Large intestine (tissue), 3 donors: Measurements from ENCODE around the gene NUDT3. TPM values are rescaled to one million over a fixed set of nuclear protein-coding genes. Genes with fewer than 3 reads are reported as not detected.
"Not testable (repeated sequence)": the region's sequence is repeated elsewhere in the genome, so short reads cannot be mapped to it uniquely, and the experiment has no call there.

Experiments used
- DNase-seq, 2 donors: peaks; one replicate each; pipeline versions ENCODE4 v3.0.0 to v3.0.0-alpha.2; 2013
- H3K27ac ChIP-seq: one replicate; pipeline ENCODE4 v1.5.1; 2013; ENCODE audit warnings: low read length
- H3K27me3 ChIP-seq: 2 replicates; pipeline ENCODE4 v1.6.1; 2013; ENCODE audit warnings: low read length; ENCODE audit not compliant: control insufficient read depth, insufficient read depth
- H3K36me3 ChIP-seq: 2 replicates; pipeline ENCODE4 v1.6.1; 2013; ENCODE audit warnings: low read length; ENCODE audit not compliant: control insufficient read depth, insufficient read depth
- H3K4me1 ChIP-seq: one replicate; pipeline ENCODE4 v1.6.1; 2013; ENCODE audit warnings: low read length; ENCODE audit not compliant: control insufficient read depth, insufficient read depth
- H3K4me3 ChIP-seq: one replicate; pipeline ENCODE4 v1.5.1; 2013; ENCODE audit warnings: low read length
- H3K9me3 ChIP-seq: one replicate; pipeline ENCODE4 v1.6.1; 2013; ENCODE audit warnings: mild to moderate bottlenecking, low read depth, low read length, moderate library complexity; ENCODE audit not compliant: control insufficient read depth
- WGBS: methylation state at CpG from one replicate; pipeline ENCODE4 v1.1.5; 2013; ENCODE audit warnings: low lambda C conversion rate; ENCODE audit not compliant: insufficient coverage; 5-methylcytosine and 5-hydroxymethylcytosine counted together
- polyA plus RNA-seq: library from polyadenylated mRNA; unstranded; fragments of 120-200 nt; gene quantifications from one replicate; pipeline ENCODE4 v1.2.1, GENCODE V29; 2013

NUDT3 gene
- polyA plus RNA-seq, 1 donor: 13.5 TPM

DNA sequence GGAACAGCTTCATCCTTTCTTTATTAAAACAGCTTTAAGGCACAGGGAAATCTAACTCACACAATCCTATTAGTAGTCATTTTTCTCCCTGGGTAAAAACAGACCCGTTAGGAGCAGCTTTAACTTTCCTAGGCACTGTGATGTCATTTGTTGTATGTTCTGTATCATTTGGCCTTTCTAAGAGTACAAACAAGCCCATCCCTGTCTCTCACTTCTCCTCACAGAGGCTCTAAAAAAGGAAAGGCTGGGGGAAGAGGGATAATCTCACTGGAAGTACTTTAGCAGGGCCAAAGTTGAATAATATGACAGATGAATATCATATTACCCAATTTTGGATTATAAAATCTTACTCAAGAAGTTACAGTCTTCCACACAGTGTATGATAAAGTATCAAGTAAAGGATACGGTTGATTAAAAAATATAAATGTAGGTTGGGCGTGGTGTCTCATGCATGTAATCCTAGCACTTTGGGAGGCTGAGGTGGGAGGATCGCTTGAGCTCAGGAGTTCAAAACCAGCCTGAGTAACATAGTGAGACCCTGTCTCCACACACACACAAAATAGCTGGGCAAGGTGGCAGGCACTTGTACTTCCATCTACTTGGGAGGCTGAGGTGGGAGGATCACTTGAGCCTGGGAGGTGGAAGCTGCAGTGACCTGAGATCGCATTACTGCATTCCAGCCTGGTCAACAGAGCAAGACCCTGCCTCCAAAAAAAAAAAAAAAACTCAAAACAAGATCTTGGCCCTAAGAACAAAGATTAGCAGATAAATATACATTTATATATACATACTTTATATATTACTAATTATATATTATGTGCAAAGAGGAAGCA is 7.9 kb downstream of the NUDT3 start:
- Histone ChIP-seq H3K9me3 (no peaks in the 10 kb centered on the region), H3K27ac (no peak overlapping the region), H3K27me3 (no peaks in the 10 kb centered on the region), H3K4me1 (no peaks in the 10 kb centered on the region), H3K36me3 (no peaks in the 10 kb centered on the region), H3K4me3 (no peak overlapping the region)
- 100% methylated on average over 3 of the region's 5 CpGs for WGBS
- no peak for DNase-seq

DNA sequence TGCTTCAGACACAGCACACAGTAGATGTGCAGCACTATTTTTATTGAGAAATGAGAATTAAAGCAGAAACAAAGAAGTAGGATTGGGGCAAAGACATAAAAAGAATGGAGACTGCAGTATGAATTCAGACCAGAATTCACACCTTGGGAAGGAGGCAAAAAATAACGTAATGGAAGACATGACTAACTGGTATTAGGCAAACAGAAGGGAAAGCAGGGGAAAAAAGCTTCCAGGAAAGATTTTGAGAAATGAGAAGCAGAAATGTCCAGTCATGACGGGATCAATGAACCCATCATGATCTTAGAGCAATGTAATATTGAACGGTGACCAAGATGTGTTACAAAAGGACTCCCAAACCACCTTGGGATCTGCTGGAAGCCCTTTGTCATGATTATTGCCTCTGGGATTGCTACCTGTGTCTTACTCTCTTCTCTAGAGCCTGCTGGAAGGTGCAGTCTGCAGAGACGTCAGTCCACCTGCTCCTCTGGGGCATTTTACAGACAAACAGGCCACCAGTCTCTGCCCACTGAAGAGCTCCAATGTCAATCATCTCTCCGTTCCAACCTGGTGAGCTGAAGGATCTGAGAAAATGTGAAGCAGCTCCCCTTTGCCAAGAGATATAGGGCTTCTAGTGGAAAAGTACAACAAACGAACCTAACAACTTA is 8.7 kb downstream of the NUDT3 start:
- H3K4me1 ChIP-seq: no peaks in the 10 kb centered on the region
- H3K27me3 ChIP-seq: no peaks in the 10 kb centered on the region
- no peak overlapping the region for H3K4me3 ChIP-seq
- WGBS: 83% methylated on average over 1 of the region's 6 CpGs
- DNase-seq: no peak
- H3K36me3 ChIP-seq: no peaks in the 10 kb centered on the region
- H3K9me3 ChIP-seq: no peaks in the 10 kb centered on the region
- peak overlapping the region; percentile 6 for H3K27ac ChIP-seq

GRCh38 chr6:34383161-34383631 is 9.3 kb downstream of the NUDT3 start:
- Histone ChIP-seq H3K27me3 (no peaks in the 10 kb centered on the region), H3K4me1 (no peaks in the 10 kb centered on the region), H3K9me3 (no peaks in the 10 kb centered on the region), H3K27ac (no peak overlapping the region), H3K36me3 (no peaks in the 10 kb centered on the region), H3K4me3 (no peak overlapping the region)
- WGBS: no CpG with 5 or more reads among the region's 3 CpGs
- DNase-seq: no peak

GRCh38 chr6:34381081-34381480 is 11.4 kb downstream of the NUDT3 start:
- Histone ChIP-seq H3K9me3 (no peaks in the 10 kb centered on the region), H3K4me1 (no peaks in the 10 kb centered on the region), H3K36me3 (no peaks in the 10 kb centered on the region), H3K27ac (no peak overlapping the region), H3K4me3 (no peak overlapping the region), H3K27me3 (no peaks in the 10 kb centered on the region)
- no CpG with 5 or more reads among the region's 5 CpGs for WGBS
- no peak for DNase-seq

DNA sequence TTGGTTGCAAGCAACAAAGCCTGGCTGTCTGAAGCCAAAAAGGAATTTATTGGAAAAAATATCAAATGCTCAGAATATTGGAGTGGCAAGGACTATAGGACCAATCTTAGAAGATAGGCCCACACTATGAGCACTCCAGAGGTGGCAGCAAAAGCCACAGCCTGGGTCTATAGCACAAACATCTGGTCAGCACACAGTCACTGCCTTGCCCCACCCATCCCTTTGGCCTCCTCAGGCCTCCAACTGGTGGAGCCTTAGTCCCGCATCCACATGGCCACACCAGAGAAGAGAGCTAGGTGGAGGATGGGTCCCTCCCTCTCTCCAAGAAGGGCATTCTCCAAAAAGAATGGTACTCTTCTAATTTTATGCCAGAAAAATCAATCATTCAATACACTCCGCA is 14.0 kb downstream of the NUDT3 start:
- no peak overlapping the region for H3K27ac ChIP-seq
- H3K27me3 ChIP-seq: no peaks in the 10 kb centered on the region
- H3K36me3 ChIP-seq: no peaks in the 10 kb centered on the region
- H3K4me1 ChIP-seq: no peaks in the 10 kb centered on the region
- WGBS: 100% methylated on average over 1 of the region's 2 CpGs
- H3K9me3 ChIP-seq: no peaks in the 10 kb centered on the region
- H3K4me3 ChIP-seq: no peak overlapping the region
- DNase-seq: no peak

DNA sequence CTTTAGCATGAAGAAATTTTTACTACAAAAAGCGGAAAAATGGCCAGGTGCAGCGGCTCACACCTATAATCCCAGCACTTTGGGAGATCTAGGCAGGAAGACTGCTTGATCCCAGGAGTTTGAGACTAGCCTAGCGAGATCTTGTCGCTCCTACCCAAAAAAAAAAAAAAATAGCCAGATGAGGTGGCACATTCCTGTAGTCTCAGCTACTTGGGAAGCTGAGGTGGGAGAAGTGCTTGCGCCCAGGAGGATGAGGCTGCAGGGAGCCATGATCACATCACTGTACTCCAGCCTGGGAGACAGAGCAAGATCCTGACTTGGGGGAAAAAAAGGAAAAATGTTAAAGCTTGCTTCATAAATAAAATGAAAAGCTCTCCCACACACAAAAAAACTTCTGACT is 14.5 kb downstream of the NUDT3 start:
- Histone ChIP-seq H3K27ac (no peak overlapping the region), H3K27me3 (no peaks in the 10 kb centered on the region), H3K4me1 (no peaks in the 10 kb centered on the region), H3K4me3 (no peak overlapping the region), H3K36me3 (no peaks in the 10 kb centered on the region), H3K9me3 (no peaks in the 10 kb centered on the region)
- no peak for DNase-seq
- WGBS: no CpG with 5 or more reads among the region's 5 CpGs

GRCh38 chr6:34377571-34377970 is 14.9 kb downstream of the NUDT3 start:
- not testable (repeated sequence) for H3K36me3 ChIP-seq, H3K27ac ChIP-seq, H3K4me1 ChIP-seq, H3K27me3 ChIP-seq, H3K4me3 ChIP-seq, DNase-seq, H3K9me3 ChIP-seq
- WGBS: 100% methylated on average over 1 of the region's 5 CpGs

- Histone ChIP-seq H3K9me3 (no peaks in the 10 kb centered on the region), H3K27me3 (no peaks in the 10 kb centered on the region), H3K36me3 (no peaks in the 10 kb centered on the region), H3K27ac (no peak overlapping the region), H3K4me3 (no peak overlapping the region), H3K4me1 (no peaks in the 10 kb centered on the region)
- DNase-seq: no peak
- WGBS: 95% methylated on average over 4 of the region's 5 CpGs
Observed at GRCh38 chr6:34375833-34376232, 16.6 kb downstream of the NUDT3 start.

- WGBS: 80% methylated on average over 3 of the region's 4 CpGs
- Histone ChIP-seq H3K36me3 (no peaks in the 10 kb centered on the region), H3K27me3 (no peaks in the 10 kb centered on the region), H3K4me1 (no peaks in the 10 kb centered on the region), H3K4me3 (no peak overlapping the region), H3K9me3 (no peaks in the 10 kb centered on the region), H3K27ac (no peak overlapping the region)
- DNase-seq: no peak
Observed at GRCh38 chr6:34374508-34374907, 18.0 kb downstream of the NUDT3 start.

- no peaks in the 10 kb centered on the region for H3K27me3 ChIP-seq
- no peaks in the 10 kb centered on the region for H3K4me1 ChIP-seq
- 67% methylated on average over 1 of the region's 3 CpGs for WGBS
- H3K4me3 ChIP-seq: no peak overlapping the region
- no peak for DNase-seq
- no peaks in the 10 kb centered on the region for H3K36me3 ChIP-seq
- H3K27ac ChIP-seq: no peak overlapping the region
- no peaks in the 10 kb centered on the region for H3K9me3 ChIP-seq
Observed at GRCh38 chr6:34374069-34374468, 18.4 kb downstream of the NUDT3 start.
